ENCODE data around the gene CCDC174. TPM values are rescaled to one million over a fixed set of nuclear protein-coding genes. Genes with fewer than 3 reads are reported as not detected.

The CCDC174 gene
- total and polyA plus RNA-seq, 2 experiments from 2014 or later = 8.4 to 22.1 TPM

DNA sequence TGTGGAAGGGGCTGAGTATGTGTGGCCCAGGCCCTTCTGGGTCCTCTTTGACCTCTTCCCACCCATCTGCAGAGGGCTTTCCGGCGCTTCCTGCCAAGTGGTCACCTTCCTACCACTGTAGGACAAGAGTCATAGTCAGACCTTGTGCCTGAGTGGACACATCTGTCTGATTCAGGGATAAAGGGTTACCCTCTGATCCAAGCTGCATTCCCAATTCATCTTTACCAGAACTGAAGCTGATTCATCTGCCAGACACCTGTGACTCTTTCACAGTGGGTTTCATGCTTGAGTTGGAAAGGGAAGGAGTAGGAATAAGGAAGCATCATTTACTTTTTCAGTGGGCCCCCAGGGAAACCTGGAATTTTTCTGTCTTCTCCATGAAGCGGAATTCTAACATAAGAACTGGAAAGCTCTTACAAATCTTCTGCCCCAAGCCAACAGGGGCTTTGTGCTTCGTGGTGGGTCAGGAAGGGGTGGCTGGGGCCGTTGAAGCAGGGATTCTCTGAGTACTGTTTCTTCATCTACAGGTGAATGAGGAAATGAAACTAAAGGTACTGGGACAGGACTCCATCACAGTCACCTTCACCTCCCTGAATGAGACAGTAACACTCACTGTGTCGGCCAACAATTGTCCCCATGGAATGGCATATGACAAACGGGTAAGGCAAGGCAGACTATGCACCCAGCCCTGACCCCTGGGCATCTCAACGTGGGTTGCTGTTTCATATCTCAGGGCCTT is 69.7 kb downstream of the CCDC174 start:
- H3K9me3 ChIP-seq (ENCODE audit: low read depth) = no peaks in the 10 kb centered on the region
- WGBS, 2 experiments (ENCODE audit: low coverage in 1 of 2, low lambda C conversion rate in 2 of 2, missing lambda C conversion rate in 2 of 2) = 58 to 60% methylated on average over 8 of the region's 8 CpGs
- no peak overlapping the region for H2AFZ ChIP-seq
- H3K9ac ChIP-seq = no peak overlapping the region
- no peak overlapping the region for H3K4me3 ChIP-seq
- DNase-seq = no peak
- no peak for TF ChIP-seq EZH2 (IDR thresholded peaks at IDR 0.05; ENCODE audit: insufficient read depth, poor library complexity, severe bottlenecking)
- no peak for TF ChIP-seq EZH2phosphoT487 (IDR thresholded peaks at IDR 0.05; ENCODE audit: insufficient read depth, low read depth)
- H4K20me1 ChIP-seq (ENCODE audit: insufficient read depth) = no peaks in the 10 kb centered on the region
- H3K4me2 ChIP-seq (ENCODE audit: unreplicated experiment) = no peak overlapping the region
- peaks cover 38% of the 10 kb centered on the region for H3K4me1 ChIP-seq (ENCODE audit: insufficient read depth)
- no peak overlapping the region for H3K27ac ChIP-seq
- in situ Hi-C loops (cut with MboI) = no loop called here
- no peaks in the 10 kb centered on the region for H3K79me2 ChIP-seq (ENCODE audit: insufficient read depth)
- H3F3A ChIP-seq (ENCODE audit: insufficient read depth) = peaks cover 10% of the 10 kb centered on the region
- H3K36me3 ChIP-seq (ENCODE audit: low read depth) = no peaks in the 10 kb centered on the region
- H3K27me3 ChIP-seq (replicated peaks; ENCODE audit: insufficient read depth) = 0 out of 2 replicates have a peak, but pooled peaks cover 2% of the 10 kb centered on the region
- H3K9me2 ChIP-seq (ENCODE audit: insufficient read depth) = no peaks in the 10 kb centered on the region

Other genes with a start within 250 kb of the CCDC174 start
- 10.6 and 13.4 TPM in 2 replicates for gene SLC6A6, start 249.2 kb upstream of the CCDC174 start, total RNA-seq (2014; rRNA removed; shearing (Covaris generic))
- 4.6 and 4.7 TPM in 2 replicates for gene SLC6A6, start 249.2 kb upstream of the CCDC174 start, polyA plus RNA-seq (2016; fragmentation: Nextera tagmentation; extraction: Ambion mirVana)
- 0.11 TPM in 1 of 2 replicates, not detected in the other for gene GRIP2, start 111.4 kb upstream of the CCDC174 start, total RNA-seq (2014; rRNA removed; shearing (Covaris generic))
- 0.14 TPM in 1 of 2 replicates, not detected in the other for gene GRIP2, start 111.4 kb upstream of the CCDC174 start, polyA plus RNA-seq (2016; fragmentation: Nextera tagmentation; extraction: Ambion mirVana)
- gene C3orf20, start 23.4 kb downstream of the CCDC174 start, total RNA-seq (2014; rRNA removed; shearing (Covaris generic)) = not detected in 2 replicates
- gene C3orf20, start 23.4 kb downstream of the CCDC174 start, polyA plus RNA-seq (2016; fragmentation: Nextera tagmentation; extraction: Ambion mirVana) = not detected in 2 replicates
- gene FGD5, start 167.2 kb downstream of the CCDC174 start, total RNA-seq (2014; rRNA removed; shearing (Covaris generic)) = not detected in 2 replicates
- not detected in 2 replicates for gene FGD5, start 167.2 kb downstream of the CCDC174 start, polyA plus RNA-seq (2016; fragmentation: Nextera tagmentation; extraction: Ambion mirVana)

Measured in GM23248 (cell line).